ENCODE data around the gene HLA-DPB1. TPM values are rescaled to one million over a fixed set of nuclear protein-coding genes. Genes with fewer than 3 reads are reported as not detected.
A peak's percentile ranks its signal among the peaks of the same experiment; 100 is the strongest.

The HLA-DPB1 gene
- total and polyA plus RNA-seq, 2 experiments from 2014 or later: 12.5 to 17.8 TPM

DNA sequence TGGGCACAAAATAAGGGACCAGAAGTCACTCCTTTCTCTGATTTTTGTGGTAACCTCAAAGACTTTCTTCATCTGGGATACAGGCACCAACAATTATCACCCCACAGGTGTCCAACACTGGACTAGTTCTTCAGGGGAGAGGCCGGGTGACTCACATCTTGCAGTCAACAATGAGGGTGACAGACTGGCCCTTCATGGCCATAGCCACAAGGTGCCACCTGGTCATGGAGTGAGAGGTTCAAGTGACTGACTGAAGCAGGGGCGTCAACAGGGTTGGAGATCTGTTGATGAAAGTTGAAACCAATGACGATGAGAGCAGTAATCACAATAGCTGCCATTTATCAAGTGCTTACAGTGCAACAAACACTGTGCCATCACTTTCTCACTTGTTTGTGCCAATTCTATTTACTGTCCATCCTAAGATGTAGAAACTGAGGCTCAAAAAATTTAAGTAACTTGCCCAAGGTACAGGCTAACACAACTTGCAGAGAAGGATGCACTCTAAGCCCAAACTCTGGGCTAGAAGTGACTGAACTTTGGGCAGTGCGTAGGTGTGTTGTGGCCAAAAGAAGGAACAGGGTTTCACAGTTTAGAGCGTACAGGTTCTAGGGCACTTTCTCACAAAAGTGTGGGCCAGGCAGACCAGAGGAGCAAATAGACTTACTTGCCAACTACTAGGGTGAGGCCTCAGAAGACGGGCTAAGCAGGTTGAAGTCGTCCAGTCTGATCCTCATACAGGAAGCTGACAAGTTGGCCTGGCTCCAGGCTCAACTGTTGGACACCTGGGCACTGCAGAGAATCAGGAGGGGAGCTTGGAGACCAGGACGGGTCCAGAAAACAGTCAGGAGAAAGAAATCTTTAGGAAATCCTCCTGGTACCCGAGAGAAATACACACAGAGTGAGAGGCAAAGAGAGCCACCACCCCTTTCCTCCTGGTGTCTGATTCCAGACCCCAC is 30.4 kb downstream of the HLA-DPB1 start:
- H3K36me3 ChIP-seq (ENCODE audit: low read depth): no peaks in the 10 kb centered on the region
- in situ Hi-C loops (cut with MboI): no loop called here
- H2AFZ ChIP-seq: no peak overlapping the region
- H3F3A ChIP-seq (ENCODE audit: insufficient read depth): no peaks in the 10 kb centered on the region
- no peaks in the 10 kb centered on the region for H4K20me1 ChIP-seq (ENCODE audit: insufficient read depth)
- no peaks in the 10 kb centered on the region for H3K4me1 ChIP-seq (ENCODE audit: insufficient read depth)
- WGBS, 2 experiments (ENCODE audit: low coverage in 1 of 2, low lambda C conversion rate in 2 of 2, missing lambda C conversion rate in 2 of 2): 43 to 47% methylated on average over 9 of the region's 9 CpGs
- H3K9me3 ChIP-seq (ENCODE audit: low read depth): no peaks in the 10 kb centered on the region
- no peaks in the 10 kb centered on the region for H3K79me2 ChIP-seq (ENCODE audit: insufficient read depth)
- H3K4me2 ChIP-seq (ENCODE audit: unreplicated experiment): no peak overlapping the region
- no peak overlapping the region for H3K9ac ChIP-seq
- no peak overlapping the region for H3K27ac ChIP-seq
- TF ChIP-seq EZH2 (IDR thresholded peaks at IDR 0.05; ENCODE audit: insufficient read depth, poor library complexity, severe bottlenecking) (no peak), EZH2phosphoT487 (IDR thresholded peaks at IDR 0.05; ENCODE audit: insufficient read depth, low read depth) (no peak)
- H3K9me2 ChIP-seq (ENCODE audit: insufficient read depth): no peaks in the 10 kb centered on the region
- no peak overlapping the region for H3K4me3 ChIP-seq
- peaks cover 55% of the 10 kb centered on the region for H3K27me3 ChIP-seq (replicated peaks; ENCODE audit: insufficient read depth)
- no peak for DNase-seq

- no peak for DNase-seq
- no peak for TF ChIP-seq EZH2 (IDR thresholded peaks at IDR 0.05; ENCODE audit: insufficient read depth, poor library complexity, severe bottlenecking)
- TF ChIP-seq EZH2phosphoT487 (IDR thresholded peaks at IDR 0.05; ENCODE audit: insufficient read depth, low read depth): no peak
- H3K27me3 ChIP-seq (replicated peaks; ENCODE audit: insufficient read depth): peaks cover 50% of the 10 kb centered on the region
- no peak overlapping the region for H3K9ac ChIP-seq
- H3K79me2 ChIP-seq (ENCODE audit: insufficient read depth): no peaks in the 10 kb centered on the region
- H3F3A ChIP-seq (ENCODE audit: insufficient read depth): no peaks in the 10 kb centered on the region
- no peak overlapping the region for H3K4me3 ChIP-seq
- in situ Hi-C loops (cut with MboI): no loop called here
- no peaks in the 10 kb centered on the region for H3K4me1 ChIP-seq (ENCODE audit: insufficient read depth)
- H2AFZ ChIP-seq: no peak overlapping the region
- 52 to 64% methylated on average over 2 of the region's 2 CpGs for WGBS, 2 experiments (ENCODE audit: low coverage in 1 of 2, low lambda C conversion rate in 2 of 2, missing lambda C conversion rate in 2 of 2)
- H3K9me3 ChIP-seq (ENCODE audit: low read depth): no peaks in the 10 kb centered on the region
- H4K20me1 ChIP-seq (ENCODE audit: insufficient read depth): no peaks in the 10 kb centered on the region
- no peaks in the 10 kb centered on the region for H3K36me3 ChIP-seq (ENCODE audit: low read depth)
- H3K9me2 ChIP-seq (ENCODE audit: insufficient read depth): no peaks in the 10 kb centered on the region
- H3K4me2 ChIP-seq (ENCODE audit: unreplicated experiment): no peak overlapping the region
- no peak overlapping the region for H3K27ac ChIP-seq
These were observed 31.9 kb downstream of the HLA-DPB1 start for GRCh38 chr6:33107641-33108040.

- H3K4me2 ChIP-seq (ENCODE audit: unreplicated experiment): no peak overlapping the region
- TF ChIP-seq EZH2phosphoT487 (IDR thresholded peaks at IDR 0.05; ENCODE audit: insufficient read depth, low read depth) (no peak), EZH2 (IDR thresholded peaks at IDR 0.05; ENCODE audit: insufficient read depth, poor library complexity, severe bottlenecking) (no peak)
- in situ Hi-C loops (cut with MboI): no loop called here
These were observed 32.5 kb downstream of the HLA-DPB1 start for GRCh38 chr6:33108307-33108706.

GRCh38 chr6:33112148-33112547 is 36.4 kb downstream of the HLA-DPB1 start:
- no peaks in the 10 kb centered on the region for H3K9me3 ChIP-seq (ENCODE audit: low read depth)
- H3K27me3 ChIP-seq (replicated peaks; ENCODE audit: insufficient read depth): peaks cover 76% of the 10 kb centered on the region
- in situ Hi-C loops (cut with MboI): no loop called here
- DNase-seq: peak; percentile 74
- no peak overlapping the region for H3K4me3 ChIP-seq
- no peak for TF ChIP-seq EZH2phosphoT487 (IDR thresholded peaks at IDR 0.05; ENCODE audit: insufficient read depth, low read depth)
- TF ChIP-seq EZH2 (IDR thresholded peaks at IDR 0.05; ENCODE audit: insufficient read depth, poor library complexity, severe bottlenecking): no peak
- no peaks in the 10 kb centered on the region for H3K4me1 ChIP-seq (ENCODE audit: insufficient read depth)
- H3K9ac ChIP-seq: no peak overlapping the region
- H3K79me2 ChIP-seq (ENCODE audit: insufficient read depth): no peaks in the 10 kb centered on the region
- no peaks in the 10 kb centered on the region for H3K9me2 ChIP-seq (ENCODE audit: insufficient read depth)
- no peak overlapping the region for H3K4me2 ChIP-seq (ENCODE audit: unreplicated experiment)
- H3K27ac ChIP-seq: no peak overlapping the region
- H4K20me1 ChIP-seq (ENCODE audit: insufficient read depth): no peaks in the 10 kb centered on the region
- 7 to 14% methylated on average over 1 of the region's 1 CpG for WGBS, 2 experiments (ENCODE audit: low coverage in 1 of 2, low lambda C conversion rate in 2 of 2, missing lambda C conversion rate in 2 of 2)
- no peaks in the 10 kb centered on the region for H3K36me3 ChIP-seq (ENCODE audit: low read depth)
- no peak overlapping the region for H2AFZ ChIP-seq
- H3F3A ChIP-seq (ENCODE audit: insufficient read depth): no peaks in the 10 kb centered on the region

More at GRCh38 chr6:33108307-33108706, 32.5 kb downstream of the HLA-DPB1 start:
- H3K4me3 ChIP-seq: no peak overlapping the region
- H3K36me3 ChIP-seq (ENCODE audit: low read depth): no peaks in the 10 kb centered on the region
- no peak overlapping the region for H3K9ac ChIP-seq
- H4K20me1 ChIP-seq (ENCODE audit: insufficient read depth): no peaks in the 10 kb centered on the region
- peaks cover 52% of the 10 kb centered on the region for H3K27me3 ChIP-seq (replicated peaks; ENCODE audit: insufficient read depth)
- no peaks in the 10 kb centered on the region for H3F3A ChIP-seq (ENCODE audit: insufficient read depth)
- no peaks in the 10 kb centered on the region for H3K4me1 ChIP-seq (ENCODE audit: insufficient read depth)
- no peak for DNase-seq
- WGBS, 2 experiments (ENCODE audit: low coverage in 1 of 2, low lambda C conversion rate in 2 of 2, missing lambda C conversion rate in 2 of 2): 9 to 15% methylated on average over 2 of the region's 2 CpGs
- no peaks in the 10 kb centered on the region for H3K9me2 ChIP-seq (ENCODE audit: insufficient read depth)
- no peak overlapping the region for H2AFZ ChIP-seq
- no peak overlapping the region for H3K27ac ChIP-seq
- H3K9me3 ChIP-seq (ENCODE audit: low read depth): no peaks in the 10 kb centered on the region
- H3K79me2 ChIP-seq (ENCODE audit: insufficient read depth): no peaks in the 10 kb centered on the region

All from GM23248 (cell line).